ENCODE results near the gene FBLN1. TPM values are rescaled to one million over a fixed set of nuclear protein-coding genes. Genes with fewer than 3 reads are reported as not detected.

Gene FBLN1
- total and polyA plus RNA-seq, 9 of the 15 experiments (the other 6 are each of a cell fraction or from before 2014, with no cell fraction given): 0.66 TPM; not detected in 8

- Histone ChIP-seq H3K27ac (ENCODE audit: extremely low read depth, low read depth, low read length) (no peak overlapping the region), H3K4me3 (no peak overlapping the region), H2AFZ (ENCODE audit: low read depth, low read length) (no peak overlapping the region), H4K20me1 (replicated peaks; ENCODE audit: control insufficient read depth, insufficient read depth, low read length) (no peaks in the 10 kb centered on the region), H3K9me1 (ENCODE audit: control insufficient read depth, insufficient read depth, low read length) (no peaks in the 10 kb centered on the region), H3K4me1 (replicated peaks in 1 of 2; ENCODE audit: control insufficient read depth in 2 of 2, insufficient read depth in 2 of 2, low read length in 2 of 2) (no peaks in the 10 kb centered on the region), H3K9me3 (replicated peaks; ENCODE audit: control insufficient read depth, insufficient read depth, low read depth, low read length) (no peaks in the 10 kb centered on the region), H3K36me3 (ENCODE audit: control insufficient read depth, insufficient read depth, low read length) (no peaks in the 10 kb centered on the region), H3K27me3 (ENCODE audit: control insufficient read depth in 2 of 2, insufficient read depth in 2 of 2, low read length in 2 of 2) (peaks cover 4 to 40% of the 10 kb centered on the region in 2 experiments; a peak in 3 of 5 replicates), H3K4me2 (ENCODE audit: insufficient read depth, low read length) (no peak overlapping the region), H3K9ac (ENCODE audit: insufficient read depth in 1 of 2, low read depth in 2 of 2, low read length in 2 of 2) (no peak overlapping the region), H3K79me2 (ENCODE audit: control insufficient read depth, insufficient read depth, low read length) (no peaks in the 10 kb centered on the region)
- no peak for ATAC-seq
- WGBS (ENCODE audit: insufficient coverage, low coverage, missing lambda C conversion rate): 4% methylated on average over 6 of the region's 6 CpGs
- TF ChIP-seq CEBPZ (IDR thresholded peaks at IDR 0.05; ENCODE audit: borderline replicate concordance, low read depth, low read length): no peak
- TF ChIP-seq TFAM (CRISPR knock-in tag; conservative IDR thresholded peaks at IDR 0.05): no peak
- no peak for TF ChIP-seq NFIC (IDR thresholded peaks at IDR 0.05)
- TF ChIP-seq CBFB (CRISPR knock-in tag; IDR thresholded peaks at IDR 0.05): no peak
- no peak for TF ChIP-seq CC2D1A (IDR thresholded peaks at IDR 0.05)
- TF ChIP-seq, protein P1, sequence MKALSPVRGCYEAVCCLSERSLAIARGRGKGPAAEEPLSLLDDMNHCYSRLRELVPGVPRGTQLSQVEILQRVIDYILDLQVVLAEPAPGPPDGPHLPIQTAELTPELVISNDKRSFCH (CRISPR knock-in tag; IDR thresholded peaks at IDR 0.05): no peak
- TF ChIP-seq, protein P1 (tag; IDR thresholded peaks at IDR 0.05): no peak
- TF ChIP-seq THRAP3 (IDR thresholded peaks at IDR 0.05; ENCODE audit: borderline replicate concordance): no peak
- intact Hi-C loops (cut with micrococcal nuclease) (no loop called here), in situ Hi-C loops (cut with MboI) (loop anchor here (10.0 kb wide), 1 partner anchor 349 kb away; no protein-coding TSS in a partner anchor)
- no peak for FAIRE-seq
- CTCF ChIA-PET (ENCODE audit: low intra/inter-chr PET ratio): no interaction called here
- no TSS peak for BruUV-seq (replicated peaks)
- POLR2A ChIA-PET: no interaction called here
- DNase-seq (ENCODE audit: extremely low read depth in 1 of 4, low spot score in 3 of 4): no peak
Measured at GRCh38 chr22:45453764-45454163, 48.9 kb upstream of the FBLN1 start.

All from K562 (cell line).